A673 (cell line): ENCODE data around the gene HEYL.

Source experiments
- CTCF ChIP-seq: fragments of 300-800, 200-600 bp; sonication (generic); conservative IDR thresholded peaks from 2 replicates; pipeline ENCODE4 v1.5.1; 2017; ENCODE audit warnings: low read depth, mild to moderate bottlenecking, antibody characterized with exemption, low read length, moderate library complexity, mixed read lengths
- EZH2 ChIP-seq: fragments of 200-600 bp; sonication (generic); IDR thresholded peaks from 2 replicates; pipeline ENCODE4 v1.6.1; 2017; ENCODE audit warnings: borderline replicate concordance, low read depth, mild to moderate bottlenecking, mixed read lengths, antibody characterized with exemption, low read length; ENCODE audit not compliant: poor library complexity, severe bottlenecking

GRCh38 chr1:39625462-39626273 lies 13.8 kb downstream of the HEYL start:
- TF ChIP-seq CTCF (no peak), EZH2 (no peak)
